DND-41 (cell line): ENCODE results near the gene C9orf153.

Source experiments
- EZH2 ChIP-seq: IDR thresholded peaks from 3 replicates; pipeline ENCODE4 v1.6.1; 2012; ENCODE audit warnings: borderline replicate concordance, low read depth, mild to moderate bottlenecking, moderate library complexity, low read length, inconsistent platforms; ENCODE audit not compliant: severe bottlenecking
- TF ChIP-seq, protein P1 (sequence below): IDR thresholded peaks from 2 replicates; pipeline ENCODE4 v1.5.1; 2012; ENCODE audit warnings: borderline replicate concordance, low read length, moderate library complexity, mild to moderate bottlenecking; ENCODE audit not compliant: poor library complexity, severe bottlenecking; ENCODE audit errors: extremely low read depth

DNA sequence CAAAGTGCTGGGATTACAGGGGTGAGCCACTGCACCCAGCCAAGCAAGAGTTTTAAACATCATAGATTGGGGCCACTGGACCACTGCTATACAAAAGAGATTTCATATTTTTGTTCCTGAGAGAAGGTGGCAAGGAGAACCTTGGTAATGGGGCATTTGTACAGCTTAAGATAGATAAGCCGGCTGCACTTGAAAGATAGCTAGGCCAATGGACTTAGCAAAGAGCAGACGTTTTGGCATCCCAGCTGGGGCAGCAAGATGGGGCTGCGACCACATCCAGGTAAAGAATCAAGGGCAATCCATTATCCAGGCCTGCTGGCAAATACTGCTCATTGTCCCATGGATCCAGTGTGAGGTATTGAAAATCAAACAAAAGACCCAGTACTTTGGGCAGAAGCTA is 26.8 kb upstream of the C9orf153 start:
- TF ChIP-seq EZH2 = no peak
- TF ChIP-seq, protein P1, sequence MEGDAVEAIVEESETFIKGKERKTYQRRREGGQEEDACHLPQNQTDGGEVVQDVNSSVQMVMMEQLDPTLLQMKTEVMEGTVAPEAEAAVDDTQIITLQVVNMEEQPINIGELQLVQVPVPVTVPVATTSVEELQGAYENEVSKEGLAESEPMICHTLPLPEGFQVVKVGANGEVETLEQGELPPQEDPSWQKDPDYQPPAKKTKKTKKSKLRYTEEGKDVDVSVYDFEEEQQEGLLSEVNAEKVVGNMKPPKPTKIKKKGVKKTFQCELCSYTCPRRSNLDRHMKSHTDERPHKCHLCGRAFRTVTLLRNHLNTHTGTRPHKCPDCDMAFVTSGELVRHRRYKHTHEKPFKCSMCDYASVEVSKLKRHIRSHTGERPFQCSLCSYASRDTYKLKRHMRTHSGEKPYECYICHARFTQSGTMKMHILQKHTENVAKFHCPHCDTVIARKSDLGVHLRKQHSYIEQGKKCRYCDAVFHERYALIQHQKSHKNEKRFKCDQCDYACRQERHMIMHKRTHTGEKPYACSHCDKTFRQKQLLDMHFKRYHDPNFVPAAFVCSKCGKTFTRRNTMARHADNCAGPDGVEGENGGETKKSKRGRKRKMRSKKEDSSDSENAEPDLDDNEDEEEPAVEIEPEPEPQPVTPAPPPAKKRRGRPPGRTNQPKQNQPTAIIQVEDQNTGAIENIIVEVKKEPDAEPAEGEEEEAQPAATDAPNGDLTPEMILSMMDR = no peak
